HK-2 (cell line): ENCODE measurements around the gene TXNL4A.

Source experiments
- DNase-seq: peaks from one replicate; pipeline ENCODE4 v3.0.0-alpha.2; 2018; ENCODE audit not compliant: unreplicated experiment

TXNL4A gene

DNA sequence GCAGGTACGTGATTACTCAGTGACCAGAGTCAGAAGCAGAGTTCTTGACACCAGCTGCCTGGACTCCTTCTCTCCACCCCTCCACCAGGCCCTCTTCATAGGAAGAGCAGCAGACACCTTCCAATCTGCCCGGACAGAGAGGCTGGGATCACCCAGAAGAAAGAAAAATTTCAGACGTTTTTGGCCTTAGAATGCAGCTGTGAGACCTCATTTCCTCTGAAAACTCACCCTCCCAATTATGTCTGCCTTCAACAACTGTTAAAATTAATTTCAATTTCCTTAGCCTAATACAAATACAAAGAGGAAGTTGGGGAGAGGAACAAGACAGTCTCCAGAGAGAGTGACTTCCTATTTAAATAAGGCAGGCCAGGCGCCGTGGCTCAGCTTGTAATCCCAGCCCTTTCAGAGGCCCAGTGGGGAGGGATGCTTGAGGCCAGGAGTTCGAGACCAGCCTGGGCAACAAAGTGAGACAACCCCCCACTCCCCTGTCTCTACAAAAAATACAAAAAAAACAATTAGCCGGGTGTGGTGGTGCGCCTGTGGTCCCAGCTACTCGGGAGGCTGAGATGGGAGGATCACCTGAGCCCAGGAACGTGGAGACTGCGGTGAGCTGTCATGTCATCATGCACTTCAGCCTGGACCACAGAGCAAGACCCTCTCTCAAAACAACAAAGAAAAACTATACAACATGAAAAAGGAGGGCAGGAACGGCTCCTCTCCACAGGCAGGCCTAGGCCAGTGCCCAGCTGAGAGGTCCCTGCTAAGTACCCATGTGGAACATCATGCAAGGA, 38.5 kb downstream of the TXNL4A start:
- no peak for DNase-seq

DNA sequence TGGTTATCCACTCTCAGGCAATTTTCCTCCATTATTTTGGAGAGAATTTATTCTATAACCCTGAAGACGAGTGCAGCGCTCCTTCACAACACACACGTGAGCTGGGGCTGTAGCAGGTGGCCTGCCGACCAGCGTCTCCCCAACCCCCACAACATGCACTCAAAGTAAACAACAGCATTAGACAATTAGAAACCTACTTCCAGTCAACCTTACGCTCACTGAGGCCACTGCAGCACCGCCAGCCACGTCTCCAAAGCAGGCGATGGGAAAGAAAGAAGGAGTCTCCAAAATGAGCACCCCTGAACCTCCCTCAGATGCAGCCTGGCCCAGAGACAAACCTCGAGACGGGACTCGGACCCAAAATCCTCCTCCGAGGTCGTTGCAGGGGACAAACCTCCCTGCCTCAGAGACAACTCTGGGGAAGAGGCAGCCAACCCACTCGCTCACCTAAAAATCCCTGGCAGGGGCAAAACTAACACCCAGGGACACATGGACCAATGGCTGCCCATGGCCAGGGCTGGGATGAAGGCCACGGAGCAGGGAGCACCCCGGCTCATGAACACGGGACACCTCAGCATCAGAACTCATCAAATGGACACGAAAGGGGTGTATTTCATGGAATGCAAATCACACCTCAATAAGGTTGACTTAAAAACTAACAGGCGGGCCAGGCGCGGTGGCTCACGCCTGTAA, 39.5 kb downstream of the TXNL4A start:
- DNase-seq, result no peak

DNA sequence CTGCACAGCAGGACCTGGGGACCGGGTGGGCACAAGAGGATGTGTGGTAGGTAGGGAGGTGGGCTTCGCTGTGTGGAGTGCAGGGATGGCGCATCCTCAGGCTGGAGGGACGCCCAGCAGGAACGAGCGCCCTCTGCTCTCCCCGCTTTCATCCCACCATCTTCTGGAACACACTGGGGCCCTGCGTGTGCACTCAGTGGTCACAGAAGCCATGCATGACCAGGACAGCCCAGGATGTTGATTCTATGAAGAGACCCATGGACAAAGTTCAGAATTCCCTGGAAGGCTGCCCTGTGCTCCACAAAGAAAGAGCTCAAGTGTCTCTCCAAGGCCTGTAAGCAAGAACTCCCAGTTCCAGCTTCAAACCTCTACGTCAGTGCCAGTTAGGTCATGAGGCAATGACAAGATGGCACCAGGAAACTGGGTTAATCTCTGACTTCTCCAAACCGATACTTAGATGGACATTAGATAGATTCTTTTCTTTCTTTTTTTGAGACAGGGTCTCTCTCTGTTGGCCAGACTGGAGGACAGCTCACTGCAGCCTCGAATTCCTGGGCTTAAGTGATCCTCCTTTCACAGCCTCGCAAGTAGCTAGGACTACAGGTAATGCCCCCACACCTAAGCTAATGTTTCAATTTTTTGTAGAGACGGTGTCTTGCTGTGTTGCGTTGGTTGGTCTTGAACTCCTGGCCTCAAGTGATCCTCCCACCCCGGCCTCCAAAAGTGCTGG, 40.3 kb downstream of the TXNL4A start:
- DNase-seq, result no peak

DNA sequence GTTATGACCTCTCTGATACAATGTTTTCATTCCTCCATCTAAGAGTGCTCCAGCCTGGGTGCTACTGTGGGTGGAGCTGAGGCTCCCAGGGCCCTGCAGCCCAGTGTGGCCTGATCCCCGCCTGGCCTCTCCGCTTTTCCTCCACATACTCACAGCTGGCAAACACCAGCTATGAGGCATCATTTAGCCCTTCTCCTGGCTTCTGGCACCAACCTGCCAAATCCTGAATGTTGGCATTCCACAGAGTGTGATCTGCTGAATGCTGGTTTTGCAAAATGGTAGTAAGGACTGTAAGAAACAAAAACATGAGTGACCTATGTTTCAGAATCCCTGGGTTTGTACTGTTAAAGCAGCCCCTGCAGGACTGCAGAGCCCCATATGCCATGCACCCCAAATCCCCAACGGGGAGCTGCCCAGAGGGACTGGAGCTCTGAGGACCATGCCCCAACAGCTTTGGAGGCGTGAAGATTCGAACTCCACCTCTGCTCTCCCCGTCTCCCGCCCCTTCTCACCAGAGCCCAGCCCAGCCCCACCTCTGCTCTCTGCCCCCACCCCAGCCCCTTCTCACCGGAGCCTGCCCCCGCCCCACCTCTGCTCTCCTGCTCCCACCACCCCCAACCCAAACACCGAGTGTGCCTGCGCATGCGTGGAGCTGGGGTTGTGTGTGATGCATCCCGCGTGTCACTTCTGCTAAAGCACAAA, 41.2 kb downstream of the TXNL4A start:
- no peak for DNase-seq

DNA sequence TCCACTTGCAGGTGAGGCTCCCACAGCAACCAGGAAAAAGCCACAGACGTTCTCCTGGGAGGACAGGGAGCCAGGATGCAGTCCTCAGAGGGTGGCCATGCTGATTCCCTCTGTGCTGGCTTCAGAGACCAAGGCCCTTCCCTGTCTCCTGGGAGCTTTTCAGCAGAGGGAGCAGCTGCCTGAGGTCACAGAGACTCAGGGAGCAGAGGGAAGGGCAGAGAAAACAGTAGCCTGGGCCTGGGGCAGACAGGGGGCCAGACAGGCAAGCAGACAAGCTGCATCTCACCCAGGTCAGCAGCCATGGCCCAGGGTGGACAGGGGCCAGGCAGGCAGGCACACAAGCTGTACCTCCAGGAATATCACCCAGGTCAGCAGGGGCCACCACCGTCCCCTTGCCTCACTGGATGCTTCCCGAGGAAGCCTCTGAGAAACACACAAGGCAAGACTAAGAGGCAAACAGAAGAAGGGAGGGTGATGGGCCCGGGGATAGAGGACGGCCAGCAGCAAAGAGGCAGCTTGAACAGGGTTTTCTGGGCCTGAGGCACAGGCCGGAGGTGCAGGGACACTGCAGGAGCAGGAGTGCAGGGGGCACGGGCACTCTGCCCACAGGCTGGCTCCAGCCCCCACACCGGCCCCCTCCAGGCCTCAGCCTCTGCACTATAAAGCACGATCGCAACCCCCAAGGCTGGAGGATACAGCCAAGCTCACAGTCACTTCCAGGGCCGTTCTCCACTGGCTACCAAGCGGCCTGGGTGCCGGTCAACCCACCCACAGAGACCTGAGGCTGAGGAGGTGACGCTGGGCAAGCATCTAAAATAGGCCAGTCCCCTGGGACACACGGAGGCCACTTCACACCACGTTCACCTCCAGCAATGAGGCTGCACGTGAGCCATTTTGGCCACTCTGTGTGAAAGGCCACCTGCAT, 43.0 kb downstream of the TXNL4A start:
- DNase-seq, result no peak

DNA sequence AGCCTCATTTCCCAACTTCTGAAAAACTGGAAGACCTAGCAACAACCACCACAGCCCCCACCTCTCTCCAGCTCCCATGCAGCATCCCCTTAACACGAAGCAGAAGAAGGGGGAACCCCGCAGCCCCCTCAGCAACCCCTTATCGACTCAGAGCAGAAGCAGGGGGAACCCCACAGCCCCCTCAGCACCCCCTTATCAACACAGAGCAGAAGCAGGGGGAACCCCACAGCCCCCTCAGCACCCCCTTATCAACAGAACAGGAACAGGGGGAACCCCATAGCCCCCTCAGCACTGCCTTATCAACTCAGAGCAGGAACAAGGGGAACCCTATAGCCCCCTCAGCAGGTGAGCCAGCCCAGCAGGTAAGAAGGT, 43.6 kb downstream of the TXNL4A start:
- DNase-seq, result no peak

DNA sequence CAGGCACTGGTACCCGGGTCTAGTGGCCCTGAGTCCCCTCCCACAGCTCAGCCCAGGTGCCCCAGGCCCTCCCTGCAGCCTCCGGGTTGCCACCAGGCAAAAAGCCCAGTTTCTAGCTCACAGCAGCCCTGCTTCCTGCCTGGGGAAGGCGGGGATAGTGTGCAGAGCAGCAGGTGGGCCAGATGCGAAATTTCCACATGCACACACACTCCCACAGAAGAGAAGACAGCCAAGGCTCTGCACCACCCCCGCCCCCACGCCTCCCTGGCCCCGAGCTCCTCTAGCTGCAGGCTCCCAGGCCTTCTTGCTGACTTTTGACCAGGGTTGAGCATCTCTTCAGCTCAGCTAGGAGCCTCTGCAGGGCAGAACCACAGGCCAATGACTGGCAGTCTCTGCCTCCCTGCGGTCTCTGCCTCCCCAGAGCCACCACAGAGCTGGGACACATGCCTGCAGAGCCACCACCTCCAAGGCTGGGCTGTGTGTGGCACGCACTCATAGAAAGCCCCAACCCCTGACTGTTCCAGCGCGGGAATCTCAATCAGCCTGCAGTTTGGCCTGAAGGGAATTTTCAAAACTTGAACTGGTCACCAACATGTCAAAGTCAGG, 44.1 kb downstream of the TXNL4A start:
- no peak for DNase-seq

DNA sequence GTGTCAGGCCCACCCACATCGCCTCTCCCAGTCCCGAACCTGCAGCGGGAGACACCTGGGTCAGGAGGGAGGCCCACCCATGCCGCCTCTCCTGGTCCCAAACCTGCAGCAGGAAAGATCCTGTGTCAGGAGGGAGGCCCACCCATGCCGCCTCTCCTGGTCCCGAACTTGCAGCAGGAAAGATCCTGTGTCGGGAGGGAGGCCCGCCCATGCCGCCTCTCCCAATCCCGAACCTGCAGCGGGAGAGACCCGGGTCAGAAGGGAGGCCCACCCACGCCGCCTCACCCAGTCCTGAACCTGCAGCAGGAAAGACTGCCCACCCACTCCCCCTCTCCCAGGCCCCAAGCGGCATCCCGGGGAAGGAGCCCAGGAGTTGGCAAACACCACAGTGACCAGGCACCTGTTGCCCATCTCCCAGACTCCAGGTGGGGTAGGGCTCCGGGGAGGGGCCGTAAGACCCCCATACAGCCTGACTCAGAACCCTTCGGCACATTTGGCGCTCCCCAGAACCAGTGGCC, 44.7 kb downstream of the TXNL4A start:
- DNase-seq, result no peak

DNA sequence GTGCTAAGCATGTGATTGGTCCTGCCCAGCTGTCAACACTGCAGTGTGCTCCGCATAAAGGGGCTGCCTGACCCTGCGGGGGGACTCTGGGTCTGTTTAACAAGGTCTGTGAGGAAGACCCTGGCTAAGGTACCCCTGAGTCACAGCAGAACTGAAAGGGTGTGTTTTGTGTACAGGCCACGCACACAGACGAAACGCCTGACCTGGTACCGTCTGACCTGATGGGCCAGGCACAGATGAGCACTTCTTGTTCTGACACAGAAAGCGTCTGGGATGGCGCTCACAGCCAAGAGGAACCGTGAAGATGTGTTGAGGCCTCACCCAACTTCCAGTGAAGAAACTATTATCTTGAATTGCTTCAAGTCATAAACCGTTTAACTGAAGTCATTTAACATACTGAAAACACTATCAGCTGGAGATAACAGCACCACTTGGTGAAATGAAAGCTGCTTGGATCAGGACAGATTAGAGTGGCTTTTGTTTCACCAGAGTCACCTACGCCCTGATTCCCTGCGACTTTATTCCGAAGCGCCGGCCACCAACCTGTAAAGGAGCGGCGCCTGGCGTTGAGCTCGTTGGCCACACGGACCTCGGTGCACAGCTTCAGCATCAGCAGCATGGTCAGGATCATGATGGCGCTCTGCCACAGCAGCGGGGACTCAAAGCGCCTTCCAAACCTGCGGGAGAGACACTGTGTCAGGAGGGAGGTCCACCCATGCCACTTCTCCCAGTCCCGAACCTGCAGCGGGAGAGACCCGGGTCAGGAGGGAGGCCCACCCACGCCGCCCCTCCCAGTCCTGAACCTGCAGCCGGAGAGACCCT, 45.4 kb downstream of the TXNL4A start:
- DNase-seq, result no peak

DNA sequence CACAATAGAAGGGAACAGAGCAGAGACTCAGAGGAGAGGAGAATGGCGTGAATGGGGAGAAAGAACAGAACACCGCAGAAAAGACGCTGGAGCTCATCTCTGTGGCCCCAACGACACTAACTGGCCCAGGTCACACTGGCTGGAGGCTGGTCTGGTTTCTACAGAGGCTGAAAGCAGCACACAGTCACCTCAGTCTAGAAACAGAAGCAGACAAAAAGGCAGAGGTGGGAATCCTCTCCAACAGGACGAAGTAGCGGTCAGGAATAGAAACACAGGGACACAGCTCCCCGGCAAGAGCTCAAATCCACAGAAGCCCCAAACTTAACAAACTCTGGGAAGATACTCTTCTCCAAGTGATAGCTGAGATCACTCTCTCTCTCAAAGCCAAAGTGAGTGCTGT, 46.2 kb downstream of the TXNL4A start:
- DNase-seq, result no peak

DNA sequence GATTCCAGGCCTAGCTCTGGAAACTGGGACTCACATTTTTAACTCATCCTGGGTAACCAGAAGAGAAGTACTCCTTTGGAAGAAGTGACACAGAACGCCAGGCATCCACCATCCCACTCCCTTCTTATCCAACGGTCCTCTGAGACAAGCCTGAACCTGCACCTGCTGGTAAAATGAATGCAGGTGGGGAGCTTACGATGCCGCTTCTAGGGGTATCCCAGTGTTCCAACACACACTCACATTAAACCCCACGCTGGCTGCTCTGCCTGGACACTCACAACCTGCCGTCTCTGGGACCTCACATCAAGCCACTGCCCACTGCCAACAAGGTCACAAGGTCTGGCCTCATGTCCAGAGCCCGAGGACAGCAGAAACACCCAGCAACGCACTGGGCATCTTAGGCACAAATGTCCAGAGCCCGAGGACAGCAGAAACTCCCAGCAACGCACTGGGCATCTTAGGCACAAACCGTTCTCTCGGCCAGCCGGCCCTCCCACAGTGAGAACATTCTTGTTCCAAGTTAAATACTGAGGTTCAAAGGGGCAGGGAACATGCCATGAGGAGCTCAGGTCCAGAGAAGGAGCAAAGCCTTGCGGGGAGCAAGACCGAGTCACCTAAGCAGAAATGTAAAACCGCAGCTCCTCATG, 46.8 kb downstream of the TXNL4A start:
- no peak for DNase-seq

DNA sequence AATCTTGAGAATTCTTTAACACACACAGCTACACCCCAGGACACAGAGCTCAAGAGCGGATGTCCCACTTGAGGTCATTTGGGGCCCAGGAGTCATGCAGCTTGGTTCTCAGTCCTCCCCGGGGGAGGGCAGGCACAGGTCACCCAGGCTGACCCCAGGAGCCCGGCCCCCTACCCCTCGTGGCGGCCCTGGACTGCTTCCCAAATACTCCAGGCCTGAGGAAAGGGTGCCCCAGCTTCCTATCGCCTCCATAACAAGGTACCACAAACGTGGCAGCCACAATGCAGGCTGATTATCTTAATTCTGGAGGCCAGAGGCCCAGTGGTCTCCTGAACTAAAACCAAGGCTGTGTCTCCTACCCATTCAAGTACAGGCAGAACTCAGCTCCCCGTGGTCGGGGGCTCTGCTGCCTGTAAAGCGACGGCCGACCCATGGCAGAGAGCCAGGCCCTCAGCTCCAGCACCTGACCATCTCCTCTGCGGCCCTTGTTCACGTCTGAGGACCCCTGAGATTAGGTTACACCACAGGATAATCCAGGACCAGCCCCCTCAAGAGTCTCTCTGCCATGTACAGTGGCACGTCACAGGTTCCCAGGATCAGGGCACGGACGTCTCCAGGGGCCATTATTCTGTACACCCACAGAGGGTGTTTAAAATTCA, 47.4 kb downstream of the TXNL4A start:
- no peak for DNase-seq

DNA sequence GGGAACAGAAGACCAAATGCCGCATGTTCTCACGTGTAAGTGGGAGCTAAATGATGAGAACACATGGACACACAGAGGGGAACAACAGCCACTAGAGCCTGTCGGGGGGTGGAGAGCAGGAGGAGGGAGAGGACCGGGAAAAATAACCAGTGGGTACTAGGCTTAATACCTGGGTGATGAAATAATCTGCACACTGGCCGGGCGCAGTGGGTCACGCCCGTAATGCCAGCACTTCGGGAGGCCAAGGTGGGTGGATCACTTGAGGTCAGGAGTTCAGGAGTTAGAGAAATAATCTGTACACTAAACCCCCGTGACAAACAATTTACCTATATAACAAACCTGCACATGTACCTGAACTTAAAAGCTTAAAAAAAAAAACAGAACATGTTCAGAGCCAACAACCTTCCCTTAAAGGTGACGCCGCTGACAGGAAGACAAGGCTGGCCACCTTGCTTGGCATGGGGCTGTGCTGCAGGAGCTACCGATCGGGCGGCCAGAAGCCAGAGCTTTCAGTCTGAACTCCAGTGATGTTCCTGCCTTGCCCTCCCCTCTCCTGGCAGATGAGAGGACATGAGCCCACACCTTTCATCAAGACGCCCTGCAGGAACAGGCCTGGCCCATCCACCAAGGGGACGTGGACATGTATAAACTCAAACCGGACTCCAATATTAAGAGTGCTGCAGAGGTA, 48.1 kb downstream of the TXNL4A start:
- no peak for DNase-seq

DNA sequence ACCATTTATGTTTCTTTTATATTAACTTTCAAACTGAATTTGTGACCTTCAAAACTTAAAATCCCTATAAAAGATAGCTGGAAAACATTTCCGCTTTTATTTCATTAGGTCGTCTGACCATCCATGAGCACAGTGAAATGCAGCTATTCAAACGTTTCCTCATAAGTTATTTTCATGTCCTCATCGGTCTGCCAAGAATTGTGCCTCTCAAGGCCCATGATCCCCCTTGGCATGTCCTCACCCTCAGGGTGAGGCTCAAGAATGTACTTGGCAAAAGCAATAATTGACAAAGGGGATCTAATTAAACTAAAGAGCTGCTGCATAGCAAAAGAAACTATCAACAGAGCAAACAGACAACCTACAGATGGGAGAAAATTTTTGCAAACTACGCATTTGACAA, 49.3 kb downstream of the TXNL4A start:
- DNase-seq, result no peak

DNA sequence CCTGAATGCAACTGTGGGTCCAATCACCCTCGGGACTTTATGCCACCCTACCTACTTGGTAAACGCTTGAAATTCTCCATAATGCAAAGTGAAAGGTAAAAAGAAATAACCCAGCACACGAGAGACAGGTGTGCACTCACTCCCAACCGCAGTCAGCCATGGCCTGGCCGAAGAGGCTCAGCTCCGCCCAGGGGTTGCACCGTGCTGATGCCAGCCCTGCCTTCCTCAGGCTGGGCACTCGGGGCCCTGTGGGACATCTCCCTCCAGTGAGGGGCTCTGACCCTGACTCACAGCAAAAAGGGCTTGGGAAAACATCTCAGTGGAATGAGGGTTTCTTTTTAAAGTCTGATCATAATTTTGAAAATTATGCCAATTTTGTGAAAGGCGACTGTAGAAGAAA, 50.2 kb downstream of the TXNL4A start:
- DNase-seq, result no peak

DNA sequence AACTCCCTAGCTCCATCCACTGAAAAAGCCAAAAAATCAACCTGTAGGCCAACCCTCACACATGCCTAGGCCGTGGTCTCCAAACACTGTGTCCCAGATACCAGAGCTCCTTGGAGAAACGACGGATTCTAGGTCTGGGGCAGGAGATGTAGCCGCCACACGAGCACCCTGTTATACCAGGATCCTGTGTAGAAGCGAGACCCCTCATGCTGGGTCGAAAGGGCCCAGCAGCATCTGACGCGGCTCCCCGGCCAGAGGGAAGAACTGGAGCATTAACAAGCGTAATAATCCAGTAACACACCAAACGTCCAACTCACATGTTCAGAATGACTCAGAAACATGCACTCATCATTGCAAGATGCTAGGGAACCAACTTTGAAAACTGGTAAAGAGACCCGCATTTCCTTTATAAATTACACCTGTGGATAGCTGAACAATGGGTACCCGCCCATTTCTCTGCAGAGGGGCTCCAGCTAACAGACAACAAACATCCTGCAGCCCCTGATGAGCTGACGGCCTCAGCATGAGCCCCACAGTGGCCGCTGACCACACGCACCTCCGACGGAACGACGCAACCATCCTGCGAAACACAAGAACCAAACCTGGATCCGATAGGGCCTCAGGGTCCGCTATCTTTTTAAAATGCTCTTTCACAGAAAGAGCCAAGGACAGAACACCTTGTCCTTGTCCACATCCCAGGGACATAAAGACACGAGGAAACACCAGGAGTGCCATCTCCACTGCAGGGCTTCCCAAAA, 51.1 kb downstream of the TXNL4A start:
- DNase-seq, result no peak

DNA sequence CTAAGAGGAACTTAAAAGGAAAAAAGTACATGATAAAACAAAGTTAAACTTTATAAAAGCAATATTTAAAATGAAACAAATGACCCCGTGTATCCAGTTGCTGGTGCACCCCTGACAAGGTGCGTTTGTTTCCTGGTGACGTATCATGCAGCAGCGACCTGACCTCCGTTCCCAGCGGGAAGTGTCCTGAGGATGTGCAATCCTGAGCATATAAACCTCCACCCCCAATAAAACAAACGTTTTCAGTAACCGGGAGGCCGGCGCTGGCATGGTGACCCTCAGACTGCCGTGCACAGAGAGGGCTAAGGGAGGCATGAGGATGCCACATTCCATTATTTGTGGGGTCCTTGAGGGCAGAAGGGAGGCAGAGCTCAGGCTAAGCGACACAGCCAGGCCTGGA, 51.7 kb downstream of the TXNL4A start:
- no peak for DNase-seq
